H1 (cell line): ENCODE results near the gene ACTL8. TPM values are rescaled to one million over a fixed set of nuclear protein-coding genes. Genes with fewer than 3 reads are reported as not detected.
A peak's percentile ranks its signal among the peaks of the same experiment; 100 is the strongest.

Source experiments
- CTCF ChIA-PET: fragments of 300-600 bp; sonication (Branson Sonifier 250); formaldehyde crosslinking; loops from one replicate; lab custom pipeline; 2021; ENCODE audit not compliant: partially characterized antibody; lab: Charles Lee
- POLR2A ChIA-PET: fragments of 300-600 bp; sonication (Branson Sonifier 250); formaldehyde crosslinking; loops from one replicate; lab custom pipeline; 2021; ENCODE audit warnings: inconsistent platforms; ENCODE audit not compliant: partially characterized antibody; lab: Charles Lee
- DNase-seq, 2 experiments: peaks; one replicate each; pipeline versions ENCODE4 v3.0.0 to v3.0.0-alpha.2; 2010 to 2022; ENCODE audit warnings: low spot score in 2 of 2, low read depth in 1 of 2, mixed read lengths in 1 of 2
- FAIRE-seq: peaks from 2 replicates; lab custom pipeline; 2011; peaks lifted over from hg19 to GRCh38; lab: Jason Lieb, UNC
- H2AFZ ChIP-seq: 2 replicates; pipeline ENCODE4 v1.8.1; 2012; ENCODE audit warnings: low read length, inconsistent platforms
- H2AK5ac ChIP-seq: 2 replicates; pipeline ENCODE4 v1.6.1; 2013; ENCODE audit warnings: low read depth, low read length
- H2BK120ac ChIP-seq: replicated peaks from 2 replicates; pipeline ENCODE3; 2013; ENCODE audit warnings: low read depth, low read length, inconsistent platforms
- H2BK12ac ChIP-seq: 2 replicates; pipeline ENCODE4 v1.6.1; 2013; ENCODE audit warnings: low read depth, low read length
- H2BK15ac ChIP-seq: 2 replicates; pipeline ENCODE4 v1.6.1; 2013; ENCODE audit warnings: low read length
- H2BK20ac ChIP-seq: 2 replicates; pipeline ENCODE4 v1.6.1; 2013; ENCODE audit warnings: low read length
- H2BK5ac ChIP-seq: 2 replicates; pipeline ENCODE4 v1.6.1; 2013; ENCODE audit warnings: low read depth, low read length
- H3K14ac ChIP-seq: 2 replicates; pipeline ENCODE4 v1.6.1; 2013; ENCODE audit warnings: inconsistent platforms; ENCODE audit not compliant: insufficient read length
- H3K18ac ChIP-seq: 2 replicates; pipeline ENCODE4 v1.6.1; 2013; ENCODE audit warnings: low read length; ENCODE audit errors: extremely low read depth
- H3K23ac ChIP-seq: 2 replicates; pipeline ENCODE4 v1.6.1; 2013; ENCODE audit warnings: inconsistent platforms; ENCODE audit not compliant: insufficient read length
- H3K23me2 ChIP-seq: 2 replicates; pipeline ENCODE4 v1.6.1; 2013; ENCODE audit warnings: low read depth, low read length
- H3K27ac ChIP-seq: 2 replicates; pipeline ENCODE4 v1.6.1; 2011; ENCODE audit warnings: low read depth, low read length, inconsistent platforms
- H3K27me3 ChIP-seq, 4 experiments: replicated peaks in 1 of 4; 1 replicate in 1 of 4; 2 replicates in 3 of 4; pipeline versions ENCODE4 v1.6.1 to v1.8.1; 2011 to 2013; ENCODE audit warnings: low read length in 3 of 4, mild to moderate bottlenecking in 3 of 4, inconsistent platforms in 2 of 4, mixed read lengths in 2 of 4, moderate library complexity in 1 of 4; ENCODE audit not compliant: control insufficient read depth in 3 of 4, insufficient read depth in 3 of 4; ENCODE audit errors: extremely low read depth in 1 of 4
- H3K36me3 ChIP-seq, 4 experiments: 2 replicates each; pipeline versions ENCODE4 v1.6.1 to v1.8.1; 2011 to 2013; ENCODE audit warnings: mild to moderate bottlenecking in 4 of 4, low read length in 3 of 4, moderate library complexity in 2 of 4, control low read depth in 1 of 4, inconsistent platforms in 1 of 4; ENCODE audit not compliant: insufficient read depth in 4 of 4, control insufficient read depth in 2 of 4
- H3K4ac ChIP-seq: replicated peaks from 2 replicates; pipeline ENCODE3; 2013; ENCODE audit warnings: low read length, low read depth, mixed read lengths, inconsistent platforms; ENCODE audit not compliant: insufficient read length
- H3K4me1 ChIP-seq, 4 experiments: replicated peaks in 1 of 4; 1 replicate in 1 of 4; 2 replicates in 3 of 4; pipeline versions ENCODE4 v1.6.1 to v1.8.1; 2011 to 2013; ENCODE audit warnings: low read length in 3 of 4, inconsistent platforms in 2 of 4, mixed read lengths in 1 of 4; ENCODE audit not compliant: insufficient read depth in 4 of 4, control insufficient read depth in 3 of 4
- H3K4me2 ChIP-seq, 2 experiments: 2 replicates each; pipeline versions ENCODE4 v1.6.1 to v1.8.1; 2011 to 2013; ENCODE audit warnings: low read depth in 2 of 2, low read length in 2 of 2, control low read depth in 1 of 2, inconsistent platforms in 1 of 2, mild to moderate bottlenecking in 1 of 2; ENCODE audit not compliant: insufficient read depth in 1 of 2
- H3K4me3 ChIP-seq, 4 experiments: fragments of 200-600, 300-600 bp in 1 of 4; sonication (generic), shearing (Covaris generic), sonication (Bioruptor Twin) in 1 of 4; 2 replicates each; pipeline versions ENCODE4 v1.5.1 to v1.8.1; 2011 to 2016; ENCODE audit warnings: low read length in 4 of 4, low read depth in 3 of 4, control low read depth in 2 of 4, inconsistent platforms in 2 of 4, mild to moderate bottlenecking in 2 of 4, mixed read lengths in 1 of 4, moderate library complexity in 1 of 4; ENCODE audit not compliant: insufficient read depth in 2 of 4; ENCODE audit errors: extremely low read depth in 1 of 4
- H3K56ac ChIP-seq: replicated peaks from 2 replicates; pipeline ENCODE3; 2013; ENCODE audit warnings: low read depth, mild to moderate bottlenecking, mixed read lengths, low read length, inconsistent platforms; ENCODE audit not compliant: insufficient read length
- H3K79me1 ChIP-seq: 2 replicates; pipeline ENCODE4 v1.6.1; 2013; ENCODE audit warnings: low read depth, low read length, control low read depth
- H3K79me2 ChIP-seq, 2 experiments: 2 replicates each; pipeline versions ENCODE4 v1.6.1 to v1.8.1; 2012 to 2013; ENCODE audit warnings: low read length in 2 of 2, mild to moderate bottlenecking in 2 of 2, inconsistent platforms in 1 of 2; ENCODE audit not compliant: insufficient read depth in 2 of 2, control insufficient read depth in 1 of 2
- H3K9ac ChIP-seq, 4 experiments: replicated peaks in 1 of 4; 1 replicate in 1 of 4; 2 replicates in 3 of 4; pipeline versions ENCODE4 v1.6.1 to v1.8.1; 2011 to 2013; ENCODE audit warnings: low read depth in 3 of 4, low read length in 3 of 4, control low read depth in 2 of 4, mild to moderate bottlenecking in 2 of 4, moderate library complexity in 2 of 4, inconsistent platforms in 1 of 4; ENCODE audit errors: extremely low read depth in 1 of 4
- H3K9me3 ChIP-seq, 2 experiments: 2 replicates each; pipeline versions ENCODE4 v1.6.1 to v1.8.1; 2012 to 2013; ENCODE audit warnings: mild to moderate bottlenecking in 2 of 2, moderate library complexity in 2 of 2, control low read depth in 1 of 2, inconsistent platforms in 1 of 2, low read depth in 1 of 2, low read length in 1 of 2, mixed read lengths in 1 of 2; ENCODE audit not compliant: insufficient read depth in 2 of 2
- H4K20me1 ChIP-seq, 2 experiments: replicated peaks in 1 of 2; 2 replicates each; pipeline versions ENCODE3 to v1.8.1; 2011 to 2013; ENCODE audit warnings: inconsistent platforms in 2 of 2, low read length in 2 of 2, mild to moderate bottlenecking in 1 of 2; ENCODE audit not compliant: insufficient read depth in 2 of 2, control insufficient read depth in 1 of 2
- H4K5ac ChIP-seq: 2 replicates; pipeline ENCODE4 v1.6.1; 2013; ENCODE audit warnings: low read length, low read depth, mixed read lengths, inconsistent platforms; ENCODE audit not compliant: insufficient read length
- H4K8ac ChIP-seq: 2 replicates; pipeline ENCODE4 v1.8.0; 2013; ENCODE audit warnings: mild to moderate bottlenecking, moderate library complexity, low read length, inconsistent platforms; ENCODE audit not compliant: insufficient read depth; ENCODE audit errors: extremely low read depth
- H4K91ac ChIP-seq: replicated peaks from 2 replicates; pipeline ENCODE3; 2013; ENCODE audit warnings: low read length, mixed read lengths, inconsistent platforms; ENCODE audit not compliant: insufficient read length
- BRCA1 ChIP-seq: IDR thresholded peaks from 2 replicates; pipeline ENCODE4 v1.6.1; 2012; ENCODE audit warnings: low read depth, low read length, improper control_type of control experiment
- CBX5 ChIP-seq: fragments of 300-800, 300-1000 bp; sonication (generic); IDR thresholded peaks from 2 replicates; pipeline ENCODE4 v1.7.1; 2016; ENCODE audit warnings: antibody characterized with exemption, low read length, low read depth
- CTCF ChIP-seq, 3 experiments: IDR thresholded peaks; 1 replicate in 2 of 3; 2 replicates in 1 of 3; pipeline versions ENCODE4 v1.5.1 to v1.6.1; 2011; ENCODE audit warnings: low read length in 3 of 3, mild to moderate bottlenecking in 3 of 3, inconsistent platforms in 2 of 3, low read depth in 1 of 3, moderate library complexity in 1 of 3; ENCODE audit not compliant: insufficient read depth in 1 of 3; ENCODE audit errors: control extremely low read depth in 1 of 3
- JUND ChIP-seq: IDR thresholded peaks from 2 replicates; pipeline ENCODE4 v1.6.1; 2011; ENCODE audit warnings: mild to moderate bottlenecking, improper control_type of control experiment, low read length
- KDM4A ChIP-seq: IDR thresholded peaks from one replicate; pipeline ENCODE4 v1.7.1; 2012; ENCODE audit warnings: low read depth, mild to moderate bottlenecking, moderate library complexity, low read length, inconsistent platforms; ENCODE audit not compliant: severe bottlenecking
- RNF2 ChIP-seq: fragments of 200-900, 300-1000 bp; sonication (generic); IDR thresholded peaks from 2 replicates; pipeline ENCODE4 v1.7.1; 2016; ENCODE audit warnings: borderline replicate concordance, low read depth, mild to moderate bottlenecking, antibody characterized with exemption, low read length; ENCODE audit not compliant: poor library complexity, severe bottlenecking; ENCODE audit errors: missing control alignments
- SAP30 ChIP-seq: fragments of 300-600 bp; sonication (generic); IDR thresholded peaks from 2 replicates; pipeline ENCODE4 v1.7.1; 2012; ENCODE audit warnings: low read length, moderate library complexity, mild to moderate bottlenecking, inconsistent platforms; ENCODE audit not compliant: insufficient read depth, insufficient replicate concordance
- TEAD4 ChIP-seq: IDR thresholded peaks from 2 replicates; pipeline ENCODE4 v1.6.1; 2012; ENCODE audit warnings: low read depth, low read length, inconsistent platforms, mixed read lengths
- WGBS, 2 experiments: shearing (Covaris generic) in 1 of 2; methylation state at CpG; one replicate each; pipeline versions ENCODE4 v1.1.6 to v1.1.7; 2013 to 2015; ENCODE audit warnings: low lambda C conversion rate in 2 of 2, mixed read lengths in 2 of 2, inconsistent platforms in 1 of 2, low coverage in 1 of 2, missing lambda C conversion rate in 1 of 2; ENCODE audit not compliant: insufficient replicate concordance in 2 of 2, insufficient coverage in 1 of 2, insufficient read length in 1 of 2; ENCODE audit errors: extremely low coverage in 1 of 2, missing lambda C conversion rate in 1 of 2; 5-methylcytosine and 5-hydroxymethylcytosine counted together
- polyA plus RNA-seq, 7 experiments: library from polyadenylated mRNA; depleted of rRNA in 3 of 7; stranded (reverse) in 5 of 7; unstranded in 2 of 7; fragments of >200 nt in 5 of 7; fragments of 200-250 nt in 2 of 7; gene quantifications; 1 replicate in 5 of 7; 2 replicates in 1 of 7; 4 replicates in 1 of 7; pipeline versions ENCODE4 v1.2.1 to v1.2.3, GENCODE V29; 2011 to 2013; ENCODE audit warnings: missing spikeins in 2 of 7, mixed read lengths in 2 of 7
- total RNA-seq: library from RNA; stranded (reverse); fragmentation: NEBNext Ultra II Directional; extraction: Animal tissue kit (Norgen Biotek cat#: 25700); gene quantifications from 2 replicates; pipeline ENCODE4 v1.2.1, GENCODE V29; 2021
- TF ChIP-seq, protein P1 (sequence below): IDR thresholded peaks from 2 replicates; pipeline ENCODE4 v1.6.1; 2011; ENCODE audit warnings: low read length, improper control_type of control experiment

Gene ACTL8
- total and polyA plus RNA-seq, 2 of the 8 experiments (the other 6 are each of a cell fraction or from before 2014, with no cell fraction given) = 0.33 to 0.47 TPM

DNA sequence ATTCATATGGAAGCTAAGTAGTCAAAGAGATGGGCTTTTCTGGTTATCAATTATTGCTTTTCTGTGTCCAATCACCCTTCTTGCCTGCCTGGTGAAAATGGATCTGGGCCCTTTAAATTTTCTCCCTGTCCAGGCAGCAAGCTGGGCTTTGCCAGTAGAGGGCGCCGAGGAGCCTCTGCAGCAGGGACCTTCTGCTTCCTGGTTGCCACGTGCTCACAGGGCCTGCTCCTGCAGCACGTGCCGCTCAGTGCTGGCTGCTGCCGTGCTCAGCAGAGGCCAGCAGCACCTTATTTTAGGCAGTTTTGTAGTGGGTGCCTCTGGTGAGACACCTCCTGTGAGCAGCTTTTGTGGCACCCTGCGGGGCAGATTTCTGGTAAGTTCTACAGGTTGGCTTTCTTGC is 4.0 kb downstream of the ACTL8 start:
- Histone ChIP-seq H3K23me2 (no peaks in the 10 kb centered on the region), H3K4me3 (no peak overlapping the region), H2BK12ac (no peak overlapping the region), H2AK5ac (no peak overlapping the region), H3K18ac (no peak overlapping the region), H4K5ac (no peak overlapping the region), H3K56ac (no peak overlapping the region), H3K36me3 (0 out of 8 replicates have a peak, but pooled peaks cover 0 to 2% (median 0%) of the 10 kb centered on the region in 4 experiments), H2BK15ac (no peak overlapping the region), H3K27ac (no peak overlapping the region), H3K79me2 (no peaks in the 10 kb centered on the region), H3K4ac (no peak overlapping the region), H3K23ac (no peak overlapping the region), H2BK120ac (no peak overlapping the region), H2AFZ (no peak overlapping the region), H4K91ac (no peak overlapping the region), H3K4me1 (no peaks in the 10 kb centered on the region; a peak in 1 of 7 replicates), H3K4me2 (no peak overlapping the region), H3K14ac (no peak overlapping the region), H3K9ac (no peak overlapping the region), H2BK20ac (no peak overlapping the region), H4K20me1 (no peaks in the 10 kb centered on the region), H3K27me3 (0 out of 7 replicates have a peak, but pooled peaks cover 0 to 3% (median 0%) of the 10 kb centered on the region in 4 experiments), H4K8ac (no peak overlapping the region), H3K9me3 (peaks cover 42 to 56% of the 10 kb centered on the region in 2 experiments), H3K79me1 (no peaks in the 10 kb centered on the region), H2BK5ac (no peak overlapping the region)
- POLR2A ChIA-PET = no interaction called here
- WGBS, 2 experiments = 70% methylated on average over 7 of the region's 7 CpGs; no CpG with 5 or more reads in 1 of the 2 experiments
- CTCF ChIA-PET = interaction anchor here (0.8 to 3.7 kb wide), 15 partner anchors 10 to 640 kb away, joined by 3 to 27 read pairs (median 4); no protein-coding TSS in a partner anchor
- peak in 1 of 2 experiments; percentile 71 for DNase-seq
- no peak for FAIRE-seq
- no peak for TF ChIP-seq JUND
- no peak for TF ChIP-seq CBX5
- no peak for TF ChIP-seq TEAD4
- peak; percentile 42 to 55 (median 49) for TF ChIP-seq CTCF (IDR thresholded peaks at IDR 0.05; ENCODE audit: control extremely low read depth in 1 of 3, insufficient read depth in 1 of 3, low read depth in 1 of 3, low read length in 3 of 3)
- TF ChIP-seq KDM4A = no peak
- no peak for TF ChIP-seq RNF2
- no peak for TF ChIP-seq BRCA1
- TF ChIP-seq, protein P1, sequence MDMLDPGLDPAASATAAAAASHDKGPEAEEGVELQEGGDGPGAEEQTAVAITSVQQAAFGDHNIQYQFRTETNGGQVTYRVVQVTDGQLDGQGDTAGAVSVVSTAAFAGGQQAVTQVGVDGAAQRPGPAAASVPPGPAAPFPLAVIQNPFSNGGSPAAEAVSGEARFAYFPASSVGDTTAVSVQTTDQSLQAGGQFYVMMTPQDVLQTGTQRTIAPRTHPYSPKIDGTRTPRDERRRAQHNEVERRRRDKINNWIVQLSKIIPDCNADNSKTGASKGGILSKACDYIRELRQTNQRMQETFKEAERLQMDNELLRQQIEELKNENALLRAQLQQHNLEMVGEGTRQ = no peak; the same call in none of the 2 replicates
- no peak for TF ChIP-seq SAP30
